Esophagus muscularis mucosa (tissue), 3 donors: ENCODE measurements around the gene WDR38.

Source experiments
- CTCF ChIP-seq, 3 experiments: fragments of 200-600 bp in 2 of 3; fragments of 450-650 bp in 1 of 3; sonication (generic) in 2 of 3; IDR thresholded peaks; one replicate each; pipeline ENCODE4 v1.5.1; 2017 to 2019; ENCODE audit warnings: antibody characterized with exemption in 3 of 3, mild to moderate bottlenecking in 2 of 3, moderate library complexity in 1 of 3
- EP300 ChIP-seq: sonication (generic); formaldehyde crosslinking; IDR thresholded peaks from one replicate; pipeline ENCODE4 v1.6.1; 2017; ENCODE audit warnings: antibody characterized with exemption

- TF ChIP-seq CTCF (IDR thresholded peaks at IDR 0.05) (no peak), EP300 (no peak)
Observed at GRCh38 chr9:124887832-124888231, 34.6 kb downstream of the WDR38 start.
